NCI-H1105 (cell line): Measurements from ENCODE around the gene RHBG.
"Not testable (repeated sequence)": the region's sequence is repeated elsewhere in the genome, so short reads cannot be mapped to it uniquely, and the experiment has no call there.

ENCODE experiments used
- DNase-seq: peaks from one replicate; lab custom pipeline; 2025; lab: John Stamatoyannopoulos, UW

RHBG gene

DNA sequence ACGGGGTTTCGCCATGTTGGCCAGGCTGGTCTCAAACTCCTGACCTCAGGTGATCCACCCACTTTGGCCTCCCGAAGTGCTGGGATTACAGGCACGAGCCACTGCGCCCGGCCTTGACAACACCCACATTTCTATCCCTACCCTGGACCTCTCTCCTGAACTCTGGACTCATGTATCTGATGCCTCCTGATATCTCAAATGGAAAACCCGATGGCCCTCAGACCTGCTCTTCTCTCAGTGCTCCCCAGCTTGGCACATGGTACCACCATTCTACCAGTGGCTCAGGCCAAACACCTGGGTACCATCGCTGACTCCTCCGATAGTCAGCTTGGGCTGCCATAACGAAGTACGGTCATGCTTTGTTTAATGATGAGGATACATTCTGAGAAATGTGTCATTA, 8.5 kb upstream of the RHBG start:
- no peak for DNase-seq

GRCh38 chr1:156365754-156366153, 3.3 kb upstream of the RHBG start:
- DNase-seq = no peak

DNA sequence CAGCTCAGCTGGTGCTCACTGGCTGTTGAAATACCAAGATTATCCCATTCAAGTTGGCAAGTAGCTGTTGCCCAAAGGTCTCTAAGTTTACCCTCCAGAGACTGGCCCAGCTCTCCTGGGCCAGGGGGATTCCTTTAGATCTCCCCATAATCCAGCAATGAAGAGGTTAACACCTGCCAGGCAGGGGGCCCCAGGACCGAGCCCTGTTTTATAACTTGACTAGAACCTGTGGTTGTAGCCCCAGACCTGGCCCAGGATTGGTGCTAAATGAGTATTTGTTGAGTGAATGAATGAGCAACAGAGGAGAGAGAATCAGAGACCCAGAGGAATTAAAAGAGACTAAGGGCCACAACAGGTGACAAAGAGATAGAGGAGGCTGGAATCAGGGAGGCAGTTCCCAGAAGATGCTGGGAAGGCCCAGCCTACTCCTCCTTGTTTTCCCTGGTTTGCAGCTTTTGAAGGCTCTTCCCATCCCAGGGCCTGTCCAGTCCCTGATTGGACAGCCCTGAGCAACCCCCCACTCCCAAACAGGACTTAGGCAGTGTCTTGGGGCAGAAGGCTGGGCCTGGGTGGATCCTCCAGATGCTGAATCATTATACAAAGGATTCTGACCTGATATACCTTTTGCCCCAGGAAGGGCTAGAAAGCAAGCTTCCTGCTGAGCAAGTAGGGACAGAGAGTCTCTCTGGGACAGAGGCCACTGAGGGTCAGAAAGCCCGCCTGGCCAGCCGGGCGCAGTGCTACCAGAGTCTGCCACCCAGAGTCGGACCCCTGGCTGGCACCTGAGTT, 2.4 kb upstream of the RHBG start:
- no peak for DNase-seq

GRCh38 chr1:156367383-156368156, 1.4 kb upstream of the RHBG start:
- no peak for DNase-seq

- DNase-seq = no peak
Observed at GRCh38 chr1:156368157-156368658, 803 bp upstream of the RHBG start.

GRCh38 chr1:156369685-156370286, 775 bp downstream of the RHBG start:
- DNase-seq = not testable (repeated sequence)

GRCh38 chr1:156371553-156372264, 2.7 kb downstream of the RHBG start:
- DNase-seq = no peak

DNA sequence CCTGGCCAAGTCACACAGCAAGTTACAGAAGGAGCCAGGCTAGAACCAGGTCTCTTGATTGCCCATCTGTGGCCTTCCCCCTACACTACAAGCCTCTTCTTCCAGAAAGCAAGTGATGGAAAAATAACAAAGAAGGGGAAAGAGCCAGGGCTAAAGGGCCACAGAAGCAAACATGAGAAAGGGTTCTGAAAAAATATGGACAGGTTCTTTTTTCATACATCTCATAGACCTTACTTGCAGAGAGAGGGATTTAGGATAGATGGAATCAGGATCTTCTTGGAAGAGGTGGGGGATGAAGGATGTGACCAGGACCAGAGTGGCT, 3.2 kb downstream of the RHBG start:
- no peak for DNase-seq

DNA sequence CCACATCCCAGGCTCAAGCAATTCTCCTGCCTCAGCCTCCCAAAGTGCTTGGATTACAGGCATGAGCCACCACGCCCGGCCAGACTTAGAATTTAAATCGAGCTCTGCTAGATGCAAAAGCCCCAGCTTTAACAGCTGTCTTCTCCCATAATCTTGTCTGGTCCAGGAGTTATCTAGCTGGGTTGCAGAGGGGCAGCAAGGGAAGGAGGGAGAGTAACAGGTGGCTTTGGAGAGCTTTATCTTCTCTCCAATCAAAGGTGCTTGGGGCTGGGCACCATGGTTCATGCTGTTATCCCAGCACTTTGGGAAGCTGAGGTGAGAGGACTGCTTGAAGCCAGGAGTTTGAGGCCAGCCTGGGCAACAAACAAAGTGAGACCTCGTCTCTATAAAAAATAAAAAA, 3.9 kb downstream of the RHBG start:
- no peak for DNase-seq

- no peak for DNase-seq
Observed at GRCh38 chr1:156373546-156373945, 4.5 kb downstream of the RHBG start.

- DNase-seq = no peak
Observed at GRCh38 chr1:156376146-156376545, 7.1 kb downstream of the RHBG start.

GRCh38 chr1:156376958-156377919, 8.2 kb downstream of the RHBG start:
- DNase-seq = no peak

DNA sequence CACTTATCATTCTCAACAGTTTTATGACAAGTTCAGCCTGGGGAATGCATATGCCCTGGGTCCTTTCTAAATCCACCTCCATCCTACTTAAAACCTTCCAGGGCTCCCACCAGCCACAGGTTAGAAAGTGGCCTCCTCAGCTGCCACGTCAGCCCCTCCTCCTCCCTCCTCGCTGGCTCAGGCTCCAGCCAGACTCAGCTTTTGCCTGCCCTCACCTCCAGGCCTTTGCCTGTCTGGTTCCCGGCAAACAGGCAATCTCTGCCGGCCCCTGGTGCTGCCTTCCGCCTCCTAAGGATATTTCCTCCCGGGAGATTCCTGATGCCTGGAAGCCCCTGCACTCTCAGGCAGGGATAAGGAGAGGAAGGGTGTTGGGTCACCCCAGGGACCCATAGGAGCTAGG, 9.5 kb downstream of the RHBG start:
- DNase-seq = no peak

GRCh38 chr1:156379420-156380165, 10.6 kb downstream of the RHBG start:
- DNase-seq = no peak

GRCh38 chr1:156382561-156382960, 13.6 kb downstream of the RHBG start:
- DNase-seq = no peak

DNA sequence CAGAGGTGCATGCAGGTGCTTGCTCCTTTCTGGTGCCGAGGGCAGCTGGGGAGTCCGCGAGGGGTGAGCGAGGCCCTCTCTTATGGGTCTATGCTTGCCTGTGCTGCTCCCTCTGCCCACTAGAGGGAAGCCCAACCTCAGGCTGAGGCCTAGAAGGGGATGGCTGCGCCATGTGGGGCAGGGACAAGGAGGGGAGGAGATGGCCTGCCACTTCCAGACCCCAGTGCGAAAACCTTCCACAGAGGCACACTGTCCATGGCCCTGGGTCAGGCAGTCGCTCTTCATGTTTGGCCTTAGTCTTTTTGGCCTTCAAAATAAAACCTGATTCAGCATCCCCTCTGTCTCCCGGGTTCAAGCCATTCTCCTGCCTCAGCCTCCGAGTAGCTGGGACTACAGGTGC, 14.0 kb downstream of the RHBG start:
- DNase-seq = peak; percentile 72

DNA sequence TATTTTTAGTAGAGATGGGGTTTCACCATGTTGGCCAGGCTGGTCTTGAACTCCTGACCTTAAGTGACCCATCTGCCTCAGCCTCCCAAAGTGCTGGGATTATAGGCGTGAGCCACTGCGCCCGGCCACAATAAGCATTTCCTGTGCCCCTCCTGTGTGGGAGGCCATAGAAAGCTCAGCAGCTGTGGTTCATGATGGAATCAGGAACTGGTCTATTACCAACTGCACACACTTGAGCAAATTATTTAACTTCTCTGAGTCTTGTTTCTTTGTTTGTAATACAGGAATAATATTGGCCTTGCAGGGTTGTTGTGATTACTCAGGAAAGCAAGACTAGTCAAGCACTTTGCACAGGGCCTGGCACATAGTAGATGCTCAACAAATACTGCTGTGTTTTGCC, 15.0 kb downstream of the RHBG start:
- no peak for DNase-seq

GRCh38 chr1:156384658-156385057, 15.6 kb downstream of the RHBG start:
- no peak for DNase-seq

GRCh38 chr1:156385534-156386031, 16.6 kb downstream of the RHBG start:
- DNase-seq = peak; percentile 65
